HG03060 (cell line): ENCODE results near the gene EFCAB6.

Source experiments
- ATAC-seq: cut with Tn5 transposase; IDR thresholded peaks from one replicate; pipeline ENCODE4 v1.9.1; 2021; ENCODE audit warnings: low read depth, moderate number of reproducible peaks; ENCODE audit not compliant: unreplicated experiment

The EFCAB6 gene

GRCh38 chr22:43819421-43819921 is 7.4 kb upstream of the EFCAB6 start:
- ATAC-seq, result no peak

GRCh38 chr22:43818981-43819380 is 6.9 kb upstream of the EFCAB6 start:
- ATAC-seq, result no peak

- no peak for ATAC-seq
Observed at GRCh38 chr22:43817402-43817801, 5.3 kb upstream of the EFCAB6 start.

- ATAC-seq, result no peak
Observed at GRCh38 chr22:43814264-43814663, 2.2 kb upstream of the EFCAB6 start.

- no peak for ATAC-seq
Observed at GRCh38 chr22:43812890-43813289, 785 bp upstream of the EFCAB6 start.

- no peak for ATAC-seq
Observed at GRCh38 chr22:43811777-43812148, 342 bp downstream of the EFCAB6 start.

- no peak for ATAC-seq
Observed at GRCh38 chr22:43802897-43803495, 9.1 kb downstream of the EFCAB6 start.

GRCh38 chr22:43800970-43801369 is 11.1 kb downstream of the EFCAB6 start:
- ATAC-seq, result no peak

GRCh38 chr22:43798492-43798891 is 13.6 kb downstream of the EFCAB6 start:
- ATAC-seq, result peak; percentile 49

GRCh38 chr22:43796567-43796966 is 15.5 kb downstream of the EFCAB6 start:
- no peak for ATAC-seq

- ATAC-seq, result no peak
Observed at GRCh38 chr22:43795320-43795719, 16.8 kb downstream of the EFCAB6 start.

GRCh38 chr22:43792905-43793304 is 19.2 kb downstream of the EFCAB6 start:
- ATAC-seq, result no peak

GRCh38 chr22:43789452-43789851 is 22.7 kb downstream of the EFCAB6 start:
- no peak for ATAC-seq

GRCh38 chr22:43783777-43784176 is 28.3 kb downstream of the EFCAB6 start:
- ATAC-seq, result no peak

- ATAC-seq, result no peak
Observed at GRCh38 chr22:43782448-43782847, 29.7 kb downstream of the EFCAB6 start.

- ATAC-seq, result no peak
Observed at GRCh38 chr22:43777286-43777685, 34.8 kb downstream of the EFCAB6 start.

GRCh38 chr22:43776081-43776670 is 35.9 kb downstream of the EFCAB6 start:
- no peak for ATAC-seq

- ATAC-seq, result no peak
Observed at GRCh38 chr22:43774318-43774915, 37.7 kb downstream of the EFCAB6 start.

GRCh38 chr22:43772831-43773230 is 39.3 kb downstream of the EFCAB6 start:
- no peak for ATAC-seq

- no peak for ATAC-seq
Observed at GRCh38 chr22:43755452-43755851, 56.7 kb downstream of the EFCAB6 start.

GRCh38 chr22:43755011-43755410 is 57.1 kb downstream of the EFCAB6 start:
- ATAC-seq, result no peak

- ATAC-seq, result no peak
Observed at GRCh38 chr22:43754176-43754575, 57.9 kb downstream of the EFCAB6 start.
